G401.6 (cell line): ENCODE data around the gene RAD1.

Experiments used
- FAIRE-seq: peaks from 2 replicates; lab custom pipeline; 2012; peaks lifted over from hg19 to GRCh38; lab: Jason Lieb, UNC

RAD1 gene

GRCh38 chr5:34915856-34916192 is 520 bp upstream of the RAD1 start:
- no peak for FAIRE-seq

GRCh38 chr5:34914671-34915138 is 599 bp downstream of the RAD1 start:
- no peak for FAIRE-seq

- FAIRE-seq: no peak
These were observed 2.2 kb downstream of the RAD1 start for GRCh38 chr5:34913072-34913471.

GRCh38 chr5:34905564-34905963 is 9.7 kb downstream of the RAD1 start:
- peak; percentile 77 for FAIRE-seq

GRCh38 chr5:34903260-34903659 is 12.0 kb downstream of the RAD1 start:
- no peak for FAIRE-seq

- FAIRE-seq: no peak
These were observed 14.7 kb downstream of the RAD1 start for GRCh38 chr5:34900652-34901051.

- FAIRE-seq: no peak
These were observed 16.2 kb downstream of the RAD1 start for GRCh38 chr5:34899066-34899465.

- peak; percentile 87 for FAIRE-seq
These were observed 16.9 kb downstream of the RAD1 start for GRCh38 chr5:34898258-34898895.

GRCh38 chr5:34897646-34898045 is 17.7 kb downstream of the RAD1 start:
- FAIRE-seq: no peak

- no peak for FAIRE-seq
These were observed 19.5 kb downstream of the RAD1 start for GRCh38 chr5:34895641-34896419.

GRCh38 chr5:34894716-34895115 is 20.6 kb downstream of the RAD1 start:
- no peak for FAIRE-seq

- FAIRE-seq: no peak
These were observed 22.9 kb downstream of the RAD1 start for GRCh38 chr5:34892414-34892813.

GRCh38 chr5:34891981-34892380 is 23.3 kb downstream of the RAD1 start:
- FAIRE-seq: no peak

- no peak for FAIRE-seq
These were observed 25.9 kb downstream of the RAD1 start for GRCh38 chr5:34889394-34889793.

- no peak for FAIRE-seq
These were observed 28.7 kb downstream of the RAD1 start for GRCh38 chr5:34886392-34887119.

- no peak for FAIRE-seq
These were observed 34.1 kb downstream of the RAD1 start for GRCh38 chr5:34881246-34881645.

- no peak for FAIRE-seq
These were observed 39.0 kb downstream of the RAD1 start for GRCh38 chr5:34876275-34876674.

- FAIRE-seq: no peak
These were observed 44.9 kb downstream of the RAD1 start for GRCh38 chr5:34870382-34870781.

GRCh38 chr5:34869256-34869655 is 46.0 kb downstream of the RAD1 start:
- no peak for FAIRE-seq

GRCh38 chr5:34868791-34869190 is 46.5 kb downstream of the RAD1 start:
- FAIRE-seq: no peak

- no peak for FAIRE-seq
These were observed 47.6 kb downstream of the RAD1 start for GRCh38 chr5:34867660-34868059.

- FAIRE-seq: no peak
These were observed 48.3 kb downstream of the RAD1 start for GRCh38 chr5:34866989-34867471.

GRCh38 chr5:34865091-34865490 is 50.2 kb downstream of the RAD1 start:
- no peak for FAIRE-seq
